ENCODE measurements around the gene TMEM252. TPM values are rescaled to one million over a fixed set of nuclear protein-coding genes. Genes with fewer than 3 reads are reported as not detected.
A peak's percentile ranks its signal among the peaks of the same experiment; 100 is the strongest.

Gene TMEM252
- total and polyA plus RNA-seq, 2 donors (not counting 1 experiment from before 2014, with no cell fraction given) = not detected

DNA sequence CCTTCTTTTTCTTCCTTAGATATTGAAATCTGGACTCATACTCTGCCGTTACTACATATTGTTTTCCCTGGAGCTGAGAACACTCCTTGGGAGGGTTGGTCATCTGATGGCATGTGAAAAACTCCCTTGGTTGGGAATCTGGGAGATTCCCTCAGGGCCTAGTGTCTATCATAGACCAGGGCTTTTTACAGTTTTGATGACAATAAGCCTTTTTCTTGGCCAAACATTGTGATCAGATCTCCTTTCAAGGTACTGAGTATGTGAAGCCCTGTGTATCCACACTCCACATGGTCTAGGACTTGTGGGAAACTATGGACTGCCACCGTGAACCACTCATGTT lies 32.9 kb downstream of the TMEM252 start:
- no peaks in the 10 kb centered on the region for H3K9me3 Mint-ChIP-seq (ENCODE audit: insufficient read depth)
- Histone ChIP-seq H3K9me3 (ENCODE audit: control extremely low read depth in 1 of 3, control insufficient read depth in 2 of 3, insufficient read depth in 1 of 3, low read length in 2 of 3) (no peaks in the 10 kb centered on the region), H3K36me3 (replicated peaks in 1 of 2; ENCODE audit: control extremely low read depth in 1 of 2, control insufficient read depth in 1 of 2, extremely low read depth in 1 of 2, insufficient read depth in 2 of 2, low read length in 1 of 2) (no peaks in the 10 kb centered on the region), H3K27me3 (replicated peaks in 1 of 4; ENCODE audit: control extremely low read depth in 1 of 4, control insufficient read depth in 3 of 4, insufficient read depth in 4 of 4, low read length in 3 of 4) (no peaks in the 10 kb centered on the region), H3K4me3 (ENCODE audit: control extremely low read depth in 1 of 5, extremely low read depth in 1 of 5, insufficient read depth in 1 of 5, low read depth in 2 of 5, low read length in 4 of 5) (no peak overlapping the region), H4K20me1 (ENCODE audit: control insufficient read depth, insufficient read depth, low read length, poor library complexity, severe bottlenecking) (no peaks in the 10 kb centered on the region), H3K4me1 (ENCODE audit: control insufficient read depth in 2 of 2, insufficient read depth in 2 of 2, low read length in 2 of 2) (peaks cover 5 to 6% of the 10 kb centered on the region in 2 donors), H3K9ac (ENCODE audit: low read length) (no peak overlapping the region), H3K4me2 (replicated peaks; ENCODE audit: low read depth, low read length, poor library complexity, severe bottlenecking) (no peak overlapping the region), H3K27ac (ENCODE audit: low read length in 2 of 2) (no peak overlapping the region), H2AFZ (ENCODE audit: insufficient read depth, low read depth, low read length, poor library complexity, severe bottlenecking) (no peak overlapping the region), H3K79me2 (ENCODE audit: control insufficient read depth, insufficient read depth, low read length) (no peaks in the 10 kb centered on the region)
- ChIA-PET POLR2A (no interaction called here), CTCF (interaction anchor here (1.0 to 3.1 kb wide), 6 partner anchors 14 to 491 kb away, joined by 3 to 22 read pairs (median 5); no protein-coding TSS in a partner anchor)
- no peak overlapping the region for H3K4me3 Mint-ChIP-seq
- TF ChIP-seq EZH2 (IDR thresholded peaks at IDR 0.05; ENCODE audit: borderline replicate concordance, insufficient read depth, low read depth, low read length, poor library complexity, severe bottlenecking) (no peak), CTCF (IDR thresholded peaks at IDR 0.05) (peak; percentile 28)
- 50% methylated on average over 1 of the region's 2 CpGs for WGBS (ENCODE audit: insufficient coverage)
- no peak for ATAC-seq (ENCODE audit: low read depth)
- H3K4me1 Mint-ChIP-seq = peaks cover 18% of the 10 kb centered on the region
- H3K27ac Mint-ChIP-seq = no peak overlapping the region
- no peak for DNase-seq
- intact Hi-C loops (cut with micrococcal nuclease) = loop anchor here (5.0 to 10.0 kb wide), 4 partner anchors 40 to 487 kb away; no protein-coding TSS in a partner anchor
- no peaks in the 10 kb centered on the region for H3K27me3 Mint-ChIP-seq

DNA sequence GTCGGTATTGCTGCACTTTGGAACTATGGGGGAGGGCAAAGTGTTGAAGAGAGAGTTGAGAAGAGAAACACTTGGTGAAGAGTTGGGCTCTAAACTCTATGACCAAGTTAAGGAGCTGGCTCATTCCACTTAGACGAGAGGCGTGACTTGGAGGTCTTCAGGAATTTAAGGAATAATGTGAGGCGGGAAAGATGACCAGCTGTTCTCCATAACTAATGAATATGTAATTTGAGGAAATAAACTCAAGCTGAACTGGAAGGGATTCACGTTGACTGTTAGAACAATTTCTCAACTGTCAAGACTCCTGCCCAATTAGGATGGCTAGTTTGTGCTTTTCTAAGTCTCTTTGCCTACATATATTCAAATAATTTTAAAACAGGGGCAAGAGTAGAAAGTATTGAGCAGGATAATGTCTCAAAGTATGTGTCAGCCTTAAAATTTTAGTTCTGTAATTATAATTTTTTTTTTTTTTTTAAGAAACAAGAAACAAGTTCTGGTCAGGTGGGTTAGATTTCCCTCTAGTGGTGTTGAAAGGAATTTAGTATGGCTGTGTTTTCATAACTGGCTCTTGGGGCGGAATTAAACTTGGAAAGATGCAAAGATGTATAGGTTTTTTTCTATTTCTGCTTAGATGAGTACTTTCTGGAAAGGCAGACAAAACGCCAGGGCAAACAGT lies 33.4 kb downstream of the TMEM252 start:
- Histone ChIP-seq H3K4me2 (replicated peaks; ENCODE audit: low read depth, low read length, poor library complexity, severe bottlenecking) (no peak overlapping the region), H3K4me1 (ENCODE audit: control insufficient read depth in 2 of 2, insufficient read depth in 2 of 2, low read length in 2 of 2) (peaks cover 5 to 6% of the 10 kb centered on the region in 2 donors), H3K27ac (ENCODE audit: low read length in 2 of 2) (no peak overlapping the region), H3K4me3 (ENCODE audit: control extremely low read depth in 1 of 5, extremely low read depth in 1 of 5, insufficient read depth in 1 of 5, low read depth in 2 of 5, low read length in 4 of 5) (no peak overlapping the region), H3K79me2 (ENCODE audit: control insufficient read depth, insufficient read depth, low read length) (no peaks in the 10 kb centered on the region), H3K9ac (ENCODE audit: low read length) (no peak overlapping the region), H3K36me3 (replicated peaks in 1 of 2; ENCODE audit: control extremely low read depth in 1 of 2, control insufficient read depth in 1 of 2, extremely low read depth in 1 of 2, insufficient read depth in 2 of 2, low read length in 1 of 2) (no peaks in the 10 kb centered on the region), H3K9me3 (ENCODE audit: control extremely low read depth in 1 of 3, control insufficient read depth in 2 of 3, insufficient read depth in 1 of 3, low read length in 2 of 3) (no peaks in the 10 kb centered on the region), H3K27me3 (replicated peaks in 1 of 4; ENCODE audit: control extremely low read depth in 1 of 4, control insufficient read depth in 3 of 4, insufficient read depth in 4 of 4, low read length in 3 of 4) (no peaks in the 10 kb centered on the region), H2AFZ (ENCODE audit: insufficient read depth, low read depth, low read length, poor library complexity, severe bottlenecking) (no peak overlapping the region), H4K20me1 (ENCODE audit: control insufficient read depth, insufficient read depth, low read length, poor library complexity, severe bottlenecking) (no peaks in the 10 kb centered on the region)
- no peak overlapping the region for H3K4me3 Mint-ChIP-seq
- ChIA-PET CTCF (interaction anchor here (1.0 to 3.1 kb wide), 5 partner anchors 53 to 73 kb away, joined by 3 to 22 read pairs (median 6); no protein-coding TSS in a partner anchor), POLR2A (no interaction called here)
- 75% methylated on average over 1 of the region's 7 CpGs for WGBS (ENCODE audit: insufficient coverage)
- DNase-seq (peak; percentile 32), ATAC-seq (ENCODE audit: low read depth) (no peak)
- H3K27ac Mint-ChIP-seq = no peak overlapping the region
- no peaks in the 10 kb centered on the region for H3K27me3 Mint-ChIP-seq
- intact Hi-C loops (cut with micrococcal nuclease) = loop anchor here (5.0 to 10.0 kb wide), 4 partner anchors 40 to 488 kb away; no protein-coding TSS in a partner anchor
- H3K4me1 Mint-ChIP-seq = peaks cover 18% of the 10 kb centered on the region
- H3K9me3 Mint-ChIP-seq (ENCODE audit: insufficient read depth) = no peaks in the 10 kb centered on the region
- TF ChIP-seq EZH2 (IDR thresholded peaks at IDR 0.05; ENCODE audit: borderline replicate concordance, insufficient read depth, low read depth, low read length, poor library complexity, severe bottlenecking) (no peak), CTCF (IDR thresholded peaks at IDR 0.05) (peak; percentile 70)
